GM21381 (cell line): ENCODE data around the gene DNAH12.
"Not testable (repeated sequence)": the region's sequence is repeated elsewhere in the genome, so short reads cannot be mapped to it uniquely, and the experiment has no call there.

Experiments used
- ATAC-seq: cut with Tn5 transposase; IDR thresholded peaks from one replicate; pipeline ENCODE4 v1.9.1; 2021; ENCODE audit warnings: mild to moderate bottlenecking, moderate library complexity; ENCODE audit not compliant: unreplicated experiment

Gene DNAH12

DNA sequence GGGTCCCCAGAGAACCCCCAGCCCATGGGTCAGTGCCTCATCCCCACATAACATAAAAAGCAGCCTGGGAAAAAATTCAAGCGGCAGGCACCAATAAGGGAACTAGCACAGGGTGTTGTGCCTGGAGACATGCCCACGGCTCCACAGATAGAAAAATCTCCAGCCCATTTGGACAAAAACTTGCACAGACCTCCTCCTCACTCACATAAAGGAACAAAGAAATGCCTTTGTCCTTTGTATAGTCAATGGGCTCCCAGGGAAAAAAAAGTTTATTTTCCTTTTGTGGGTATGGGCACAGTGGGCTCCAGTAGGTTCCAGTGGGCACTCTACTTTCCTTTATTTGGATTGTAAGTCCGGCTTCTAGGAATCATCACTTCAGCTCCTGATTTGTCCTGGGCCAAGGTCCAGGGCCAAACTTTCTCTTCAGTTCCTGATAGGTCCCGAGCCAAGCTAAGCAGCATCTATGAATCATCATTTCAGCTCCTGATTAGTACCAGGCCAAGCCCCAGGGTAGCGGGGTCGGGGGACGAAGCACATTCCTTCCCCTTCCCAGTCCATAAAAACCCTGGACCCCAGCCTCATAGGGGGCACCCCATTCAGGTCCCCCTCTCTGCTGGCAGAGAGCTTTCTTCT is 1.6 kb upstream of the DNAH12 start:
- no peak for ATAC-seq

DNA sequence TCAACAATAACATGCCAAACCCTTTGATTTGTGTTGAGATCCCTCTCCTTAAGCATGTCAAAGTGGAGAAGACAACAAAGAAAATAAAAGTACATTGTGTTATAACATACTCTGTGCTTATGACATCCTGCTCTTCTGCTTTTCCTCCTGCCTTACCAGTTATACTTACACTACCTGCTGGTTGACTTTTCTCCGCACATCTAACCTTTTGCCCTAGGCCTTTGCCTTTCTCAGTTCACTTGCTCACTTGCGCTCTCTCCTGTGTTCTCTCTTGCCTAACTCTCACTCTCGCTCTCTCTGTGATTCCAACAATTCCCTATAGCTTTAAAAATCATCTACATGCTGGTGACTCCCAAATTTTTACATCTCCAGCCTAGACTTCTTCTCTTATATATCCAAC is 5.7 kb downstream of the DNAH12 start:
- no peak for ATAC-seq

DNA sequence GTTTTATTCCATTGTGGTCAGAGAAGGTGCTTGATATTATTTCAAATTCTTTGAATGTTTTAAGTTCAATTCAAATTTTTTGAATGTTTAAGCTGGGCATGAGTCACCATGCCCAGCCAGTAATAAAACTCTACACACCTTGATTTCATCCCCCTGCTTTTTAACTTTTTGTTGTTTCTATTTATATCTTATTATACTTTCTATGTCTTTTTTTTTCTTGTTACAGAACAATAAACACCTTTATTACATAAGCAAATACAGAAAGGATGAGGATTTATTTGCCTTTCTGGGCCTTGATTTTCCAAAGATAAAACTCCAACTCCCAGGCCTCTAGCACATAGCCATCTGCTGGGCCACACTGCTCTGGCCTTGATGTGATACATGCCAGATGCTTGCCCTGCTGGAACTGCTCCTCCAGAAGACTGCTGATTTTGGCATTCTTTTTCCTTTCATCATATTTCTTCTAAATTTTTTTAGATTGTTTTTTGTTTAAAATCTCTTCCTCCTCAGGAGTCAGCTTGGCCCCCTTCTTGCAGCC is 14.0 kb downstream of the DNAH12 start:
- no peak for ATAC-seq

DNA sequence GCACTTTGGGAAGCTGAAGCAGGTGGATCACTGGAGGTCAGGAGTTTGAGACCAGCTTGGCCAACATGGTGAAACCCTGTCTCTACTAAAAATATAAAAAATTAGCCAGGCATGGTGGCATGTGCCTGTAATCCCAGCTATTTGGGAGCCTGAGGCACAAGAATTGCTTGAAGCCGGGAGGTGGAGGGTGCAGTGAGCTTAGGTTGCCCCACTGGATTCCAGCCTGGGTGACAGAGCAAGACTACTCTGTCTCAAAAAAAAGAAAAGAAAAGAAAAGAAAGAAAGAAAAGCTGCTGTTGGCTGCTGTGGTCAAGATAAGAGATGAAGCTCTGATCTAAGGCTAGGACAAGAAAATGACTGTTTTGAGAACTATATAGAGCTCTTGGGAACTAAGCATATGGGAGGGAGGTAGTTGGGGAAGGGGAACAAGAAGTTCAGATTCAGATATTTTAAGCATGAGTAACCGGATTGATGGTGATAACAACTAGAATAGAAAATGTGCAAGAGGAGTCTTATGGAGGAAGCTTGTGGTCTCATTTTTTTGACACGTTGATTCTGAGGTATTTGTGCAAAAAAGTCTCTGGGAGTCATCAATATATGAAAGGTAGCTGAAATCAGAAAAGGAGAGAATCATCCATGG is 25.7 kb downstream of the DNAH12 start:
- ATAC-seq: no peak

DNA sequence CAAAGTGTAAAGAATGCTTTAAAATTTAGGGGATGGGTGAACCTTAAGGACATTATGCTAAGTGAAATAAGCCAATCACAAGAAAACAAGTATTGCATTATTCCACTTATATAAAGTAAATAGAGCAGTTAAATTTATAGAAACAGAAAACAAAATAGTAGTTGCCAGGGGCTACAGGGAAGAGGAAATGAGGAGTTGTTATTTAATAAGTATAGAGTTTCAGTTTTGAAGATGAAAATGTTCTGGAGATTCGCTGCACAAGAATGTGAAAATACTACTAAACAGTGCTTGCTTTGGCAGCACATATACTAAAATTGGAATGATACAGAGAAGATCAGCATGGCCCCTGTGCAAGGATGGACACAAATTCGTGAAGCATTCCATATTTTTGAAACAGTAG is 32.0 kb downstream of the DNAH12 start:
- no peak for ATAC-seq

DNA sequence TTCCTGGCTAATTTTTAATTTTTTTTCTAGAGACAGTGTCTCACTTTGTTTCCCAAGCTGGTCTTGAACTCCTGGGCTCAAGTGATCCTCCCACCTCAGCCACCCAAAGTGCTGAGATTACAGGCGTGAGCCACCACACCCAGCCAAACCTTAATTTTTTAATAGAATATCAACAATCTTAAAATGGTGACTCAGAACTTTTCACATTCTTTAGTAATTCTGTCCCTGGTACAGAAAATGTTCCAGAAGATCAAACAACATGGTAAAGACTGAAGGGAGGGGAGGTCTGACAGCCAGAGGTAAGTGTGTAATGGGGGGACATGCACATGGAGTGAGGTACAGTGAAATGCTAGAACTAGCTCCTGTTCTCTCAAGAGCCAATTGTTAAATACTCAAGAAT is 38.2 kb downstream of the DNAH12 start:
- no peak for ATAC-seq

DNA sequence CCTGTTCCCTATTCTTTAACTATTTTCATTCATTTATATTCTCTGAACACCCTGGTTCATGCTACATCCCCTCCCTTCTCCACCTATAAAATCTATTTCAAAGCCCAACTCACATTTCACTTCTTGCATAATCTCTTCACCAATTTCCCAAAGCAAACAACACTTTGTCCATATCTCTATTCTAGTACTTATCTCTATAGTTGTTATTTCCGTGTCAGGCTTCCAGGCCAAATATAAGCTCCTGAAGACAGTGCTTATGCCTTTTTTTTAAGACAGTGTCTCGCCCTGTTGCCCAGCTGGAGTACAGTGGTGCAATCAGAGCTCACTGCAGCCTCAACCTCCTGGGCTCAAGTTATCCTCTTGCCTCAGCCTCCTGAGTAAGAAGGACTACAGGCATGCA is 43.6 kb downstream of the DNAH12 start:
- no peak for ATAC-seq

DNA sequence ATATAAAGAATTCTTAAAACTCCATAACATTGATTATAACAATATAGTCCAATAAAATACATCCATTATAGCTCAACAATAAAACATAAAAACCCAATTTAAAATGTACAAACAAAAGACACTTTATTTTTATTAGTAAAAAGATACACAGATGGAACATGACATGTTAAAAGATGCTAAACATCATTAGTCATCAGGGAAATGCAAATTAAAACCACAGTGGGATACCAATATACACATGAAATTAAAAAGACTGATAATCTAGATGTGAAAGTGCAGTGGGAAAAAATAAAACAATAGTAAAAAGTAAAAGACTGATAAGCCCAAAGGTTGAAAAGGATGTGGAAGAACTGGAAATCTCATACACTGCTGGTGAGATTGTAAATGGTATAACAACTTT is 46.2 kb downstream of the DNAH12 start:
- no peak for ATAC-seq

DNA sequence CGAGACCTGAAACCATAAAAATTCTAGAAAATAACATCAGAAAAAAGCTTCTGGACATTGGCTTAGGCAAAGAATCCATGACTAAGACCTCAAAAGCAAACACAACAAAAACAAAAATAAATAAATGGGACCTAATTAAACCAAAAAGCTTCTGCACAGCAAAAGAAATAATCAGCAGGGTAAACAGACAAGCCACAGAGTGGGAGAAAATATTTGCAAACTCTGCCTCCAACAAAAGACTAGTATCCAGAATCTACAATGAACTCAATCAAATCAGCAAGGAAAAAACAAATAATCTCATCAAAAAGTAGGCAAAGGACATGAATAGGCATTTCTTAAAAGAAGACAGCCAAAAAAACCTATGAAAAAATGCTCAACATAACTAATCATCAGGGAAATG is 59.6 kb downstream of the DNAH12 start:
- no peak for ATAC-seq

DNA sequence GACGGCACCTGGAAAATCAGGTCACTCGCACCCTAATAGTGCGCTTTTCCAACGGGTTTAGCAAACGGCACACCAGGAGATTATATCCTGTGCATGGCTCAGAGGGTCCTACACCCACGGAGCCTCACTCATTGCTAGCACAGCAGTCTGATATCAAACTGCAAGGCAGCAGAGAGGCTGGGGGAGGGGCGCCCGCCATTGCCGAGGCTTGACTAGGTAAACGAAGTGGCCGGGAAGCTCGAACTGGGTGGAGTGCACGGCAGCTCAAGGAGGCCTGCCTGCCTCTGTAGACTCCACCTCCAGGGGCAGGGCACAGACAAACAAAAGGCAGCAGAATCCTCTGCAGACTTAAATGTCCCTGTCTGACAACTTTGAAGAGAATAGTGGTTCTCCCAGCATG is 67.0 kb downstream of the DNAH12 start:
- not testable (repeated sequence) for ATAC-seq

DNA sequence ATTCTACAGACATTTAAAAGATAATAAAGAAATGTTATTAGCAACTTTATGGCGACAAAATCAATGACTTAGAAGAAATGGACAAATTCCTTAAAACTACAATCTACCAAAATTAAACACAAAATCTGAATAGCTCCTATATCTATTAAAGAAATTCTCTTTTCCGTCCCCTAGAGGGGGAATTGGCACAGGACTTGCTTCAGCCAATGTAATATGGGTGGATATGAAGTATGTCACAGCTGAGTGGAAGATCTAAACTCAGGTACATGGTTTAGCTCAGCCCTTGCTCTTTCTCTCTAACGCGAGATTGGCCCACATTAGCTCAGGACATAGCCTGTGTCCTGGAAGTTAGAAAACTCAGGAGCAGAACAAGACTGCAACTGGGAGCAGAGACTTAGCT is 79.3 kb downstream of the DNAH12 start:
- ATAC-seq: no peak

DNA sequence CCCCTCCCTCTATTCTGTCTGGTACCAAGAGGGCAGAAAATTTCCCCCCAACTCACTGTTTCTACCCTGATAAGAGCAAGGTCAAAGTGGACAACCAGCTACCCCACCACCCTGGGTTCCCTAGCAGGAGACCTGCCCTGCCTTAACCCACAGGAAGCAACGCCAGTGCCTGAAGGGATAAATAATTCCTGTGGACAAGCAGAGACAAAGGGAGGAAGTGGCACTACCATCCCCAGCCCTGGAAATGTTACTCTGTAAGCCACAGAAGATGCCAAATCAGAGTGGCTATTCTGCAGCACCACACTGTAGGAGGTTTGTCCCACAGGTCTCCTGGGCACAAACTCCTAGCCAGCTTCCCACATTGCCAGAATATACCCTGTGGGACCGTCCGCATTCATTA is 80.1 kb downstream of the DNAH12 start:
- no peak for ATAC-seq

DNA sequence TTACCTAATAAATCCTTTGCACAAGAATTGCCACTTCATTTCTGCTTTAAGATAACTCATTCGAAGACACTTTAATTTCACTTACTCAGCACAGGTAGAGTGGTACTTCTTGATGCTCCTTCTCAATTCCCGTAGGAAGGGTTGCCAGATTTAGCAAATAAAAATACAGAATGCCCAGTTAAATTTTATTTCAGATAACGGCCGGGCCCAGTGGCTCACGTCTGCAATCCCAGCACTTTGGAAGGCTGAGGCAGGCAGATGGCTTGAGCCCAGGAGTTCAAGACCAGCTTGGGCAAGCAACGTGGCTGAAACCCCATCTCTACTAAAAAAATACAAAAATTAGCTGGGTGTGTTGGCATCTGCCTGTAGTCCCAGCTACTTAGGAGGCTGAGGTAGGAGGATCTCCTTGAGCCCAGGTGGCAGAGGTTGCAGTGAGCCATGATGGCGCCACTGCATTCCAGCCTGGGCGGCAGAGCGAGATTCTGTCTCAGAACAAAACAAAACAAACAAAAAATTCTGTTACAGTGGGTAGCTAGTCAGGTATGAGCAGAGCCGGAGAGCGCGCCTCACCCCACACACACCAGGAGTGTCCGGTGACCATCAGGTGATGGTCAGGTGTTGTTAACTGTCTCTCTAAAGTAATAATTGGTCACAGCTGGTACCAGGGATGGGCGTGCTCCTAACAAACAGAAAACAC is 92.8 kb downstream of the DNAH12 start:
- no peak for ATAC-seq

DNA sequence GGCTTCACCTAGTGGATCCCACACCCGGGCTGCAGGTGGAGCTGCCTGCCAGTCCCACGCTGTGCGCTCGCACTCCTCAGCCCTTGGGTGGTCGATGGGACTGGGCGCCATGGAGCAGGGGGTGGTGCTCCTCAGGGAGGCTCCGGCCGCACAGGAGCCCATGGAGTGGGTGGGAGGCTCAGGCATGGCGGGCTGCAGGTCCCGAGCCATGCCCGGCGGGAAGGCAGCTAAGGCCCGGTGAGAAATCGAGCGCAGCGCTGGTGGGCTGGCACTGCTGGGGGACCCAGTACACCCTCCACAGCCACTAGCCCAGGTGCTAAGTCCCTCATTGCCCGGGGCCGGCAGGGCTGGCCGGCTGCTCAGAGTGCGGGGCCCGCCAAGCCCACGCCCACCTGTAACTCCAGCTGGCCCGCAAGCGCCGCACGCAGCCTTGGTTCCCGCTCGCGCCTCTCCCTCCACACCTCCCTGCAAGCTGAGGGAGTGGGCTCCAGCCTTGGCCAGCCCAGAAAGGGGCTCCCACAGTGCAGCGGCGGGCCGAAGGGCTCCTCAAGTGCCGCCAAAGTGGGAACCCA is 94.8 kb downstream of the DNAH12 start:
- ATAC-seq: not testable (repeated sequence)

DNA sequence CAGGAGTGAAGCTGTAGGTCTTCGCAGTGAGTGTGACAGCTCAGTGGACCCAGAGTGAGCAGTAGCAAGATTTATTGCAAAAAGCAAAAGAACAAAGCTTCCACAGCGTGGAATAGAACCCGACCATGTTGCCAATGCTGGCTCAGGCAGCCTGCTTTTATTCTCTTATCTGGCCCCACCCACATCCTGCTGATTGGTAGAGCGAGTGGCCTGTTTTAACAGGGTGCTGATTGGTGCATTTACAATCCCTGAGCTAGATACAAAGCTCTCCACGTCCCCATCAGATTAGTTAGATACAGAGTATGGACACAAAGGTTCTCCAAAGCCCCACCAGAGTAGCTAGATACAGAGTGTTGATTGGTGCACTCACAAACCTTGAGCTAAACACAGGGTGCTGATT is 95.7 kb downstream of the DNAH12 start:
- ATAC-seq: not testable (repeated sequence)

DNA sequence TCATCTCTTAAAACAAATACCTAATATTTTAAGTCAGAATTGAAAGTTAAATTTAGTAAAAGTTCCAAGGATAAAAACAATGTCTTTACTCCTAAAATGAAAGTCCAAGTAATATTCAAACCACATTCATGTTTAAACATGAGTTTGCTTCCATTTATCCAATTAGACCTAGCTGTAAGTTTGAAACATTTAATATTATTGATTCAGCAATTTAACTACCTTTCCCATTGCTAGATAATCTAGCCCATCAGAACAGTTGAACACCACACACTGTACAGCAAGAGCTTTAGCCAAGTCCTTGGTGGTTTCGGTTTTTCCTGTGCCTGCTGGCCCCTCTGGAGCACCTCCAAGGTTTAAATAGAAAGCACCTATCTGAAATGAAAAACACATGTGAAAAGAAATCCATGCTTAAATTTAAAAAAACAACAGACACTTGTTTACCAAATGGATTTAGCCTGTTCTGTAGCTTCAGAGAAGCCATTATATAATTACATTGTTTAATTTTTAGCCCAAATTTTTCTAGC is 97.8 kb downstream of the DNAH12 start:
- no peak for ATAC-seq

DNA sequence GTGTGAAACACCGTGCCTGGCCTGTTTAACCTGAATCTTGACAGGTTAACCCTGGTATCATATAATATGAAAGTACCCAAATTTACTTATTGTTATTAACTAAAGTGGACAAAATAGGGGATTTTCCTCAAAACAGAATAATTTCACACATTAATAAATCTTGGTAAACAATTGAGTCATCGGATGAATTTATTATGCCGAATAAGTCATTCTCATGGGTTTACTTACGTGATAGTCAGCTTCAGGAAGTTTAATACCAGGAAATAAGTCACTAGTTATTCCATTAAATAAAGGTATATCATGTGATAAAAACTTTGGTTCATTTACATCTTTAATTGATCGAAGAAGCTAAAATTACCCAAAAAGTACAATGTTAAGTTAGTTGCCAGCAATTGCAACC is 99.7 kb downstream of the DNAH12 start:
- no peak for ATAC-seq

DNA sequence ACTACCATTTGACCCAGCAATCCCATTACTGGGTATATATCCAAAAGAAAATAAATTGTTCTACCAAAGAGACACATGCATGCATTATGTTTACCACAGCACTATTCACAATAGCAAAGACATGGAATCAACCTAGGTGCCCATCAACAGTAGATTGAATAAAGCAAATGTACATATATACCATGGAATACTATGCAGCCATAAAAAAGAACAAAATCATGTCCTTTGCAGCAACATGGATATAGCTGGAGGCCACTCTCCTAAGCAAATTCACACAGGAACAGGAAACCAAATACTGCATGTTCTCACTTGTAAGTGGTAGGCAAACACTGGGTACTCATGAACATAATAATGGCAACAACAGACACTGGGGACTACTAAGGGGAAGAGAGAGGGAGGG is 104.0 kb downstream of the DNAH12 start:
- ATAC-seq: not testable (repeated sequence)

DNA sequence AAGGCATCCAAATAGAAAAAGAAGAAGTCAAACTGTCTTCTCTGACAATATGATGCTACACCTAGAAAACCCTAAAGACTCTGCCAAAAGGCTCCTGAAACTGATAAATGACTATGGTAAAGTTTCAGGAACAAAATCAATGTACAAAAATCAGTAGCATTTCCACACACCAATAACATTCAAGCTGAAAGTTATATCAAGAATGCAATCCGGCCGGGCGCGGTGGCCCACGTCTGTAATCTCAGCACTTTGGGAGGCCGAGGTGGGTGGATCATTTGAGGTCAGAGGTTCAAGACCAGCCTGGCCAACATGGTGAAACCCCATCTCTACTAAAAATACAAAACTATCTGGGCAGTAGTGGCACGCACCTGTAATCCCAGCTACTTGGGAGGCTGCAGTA is 105.7 kb downstream of the DNAH12 start:
- not testable (repeated sequence) for ATAC-seq

DNA sequence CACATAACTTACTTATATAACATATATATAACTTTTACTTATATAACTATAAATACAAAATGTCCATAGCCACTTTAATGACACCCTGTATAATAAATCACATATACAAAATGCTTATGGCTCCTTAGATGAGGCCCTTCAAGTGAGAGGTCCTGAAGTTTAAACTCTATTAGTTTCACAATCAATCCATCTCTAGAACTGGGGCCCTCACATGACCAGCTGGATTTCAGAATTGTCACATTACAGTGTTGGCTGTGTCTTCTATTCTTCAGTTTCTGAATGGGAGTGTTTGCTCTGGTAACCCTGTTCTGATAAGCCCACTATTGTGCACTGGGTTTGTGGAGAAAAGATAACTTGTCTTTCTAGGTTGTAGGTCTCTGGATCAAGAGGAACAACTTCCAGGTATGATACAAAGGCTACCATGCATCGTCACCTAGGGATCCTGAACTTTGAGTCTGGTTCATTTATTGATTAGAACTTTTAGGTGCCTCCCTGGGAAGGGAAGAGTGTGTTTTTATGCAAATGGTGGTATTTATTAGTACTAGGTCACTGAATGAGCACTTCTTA is 107.9 kb downstream of the DNAH12 start:
- no peak for ATAC-seq

DNA sequence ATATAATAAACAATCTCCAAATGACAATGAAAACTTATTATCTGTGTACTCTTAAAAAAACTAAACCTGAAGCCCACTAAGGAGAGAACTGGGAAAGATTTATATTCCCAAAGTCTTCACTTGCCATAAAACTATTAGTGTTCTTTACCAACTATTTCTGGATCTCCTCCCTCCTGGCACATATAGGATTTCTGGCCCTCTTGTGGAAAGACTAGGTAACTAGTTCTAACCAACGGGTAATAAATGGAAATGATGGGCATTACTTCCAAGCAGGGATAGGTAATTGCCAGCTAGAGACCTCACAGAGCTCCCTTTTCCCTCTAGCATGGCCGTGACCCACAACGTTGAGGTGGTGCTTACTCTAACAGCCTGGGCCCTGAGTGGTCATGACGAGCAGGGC is 110.1 kb downstream of the DNAH12 start:
- ATAC-seq: no peak
